Activated CD4-positive, alpha-beta T cell treated with anti-CD3 and anti-CD28 coated beads for 24 hours (primary cell): ENCODE measurements around the gene EPM2A.
A peak's percentile ranks its signal among the peaks of the same experiment; 100 is the strongest.

ENCODE experiments used
- DNase-seq, 2 donors: peaks; one replicate each; pipeline ENCODE4 v3.0.0-alpha.2; 2020; ENCODE audit warnings: low read depth in 2 of 2

Gene EPM2A

DNA sequence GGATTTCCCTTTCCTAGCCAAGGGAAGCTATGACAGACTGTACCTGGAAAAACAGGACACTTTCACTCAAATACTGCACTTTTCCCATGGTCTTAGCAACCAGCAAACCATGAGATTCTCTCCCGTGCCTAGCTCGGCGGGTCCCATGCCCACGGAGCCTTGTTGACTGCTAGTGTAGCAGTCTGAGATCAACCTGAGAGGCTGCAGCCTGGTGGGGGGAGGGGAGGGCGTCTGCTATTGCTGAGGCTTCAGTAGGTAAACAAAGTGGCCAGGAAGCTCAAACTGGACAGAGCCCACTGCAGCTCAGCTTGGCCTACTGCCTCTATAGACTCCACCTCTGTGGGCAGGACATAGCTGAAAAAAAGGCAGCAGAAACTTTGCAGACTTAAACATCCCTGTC is 61.8 kb downstream of the EPM2A start:
- no peak for DNase-seq

DNA sequence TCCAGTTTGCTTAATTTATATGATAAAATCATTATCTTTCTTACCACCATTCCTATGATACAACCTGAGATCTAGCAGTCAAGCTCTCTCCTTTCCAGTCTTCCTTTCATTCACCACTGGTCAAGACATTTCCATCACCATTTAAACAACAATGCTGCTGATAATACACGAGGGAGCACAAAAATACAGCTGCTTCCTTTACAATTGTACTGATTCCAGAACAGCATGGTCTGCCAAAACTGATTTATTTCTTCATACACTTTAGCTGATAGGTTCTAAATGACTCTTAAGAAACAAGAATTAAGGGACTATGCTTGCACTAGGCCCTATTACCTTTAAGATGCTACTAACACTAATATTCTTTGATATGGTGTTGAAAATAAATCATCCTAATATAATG is 65.0 kb downstream of the EPM2A start:
- no peak for DNase-seq

DNA sequence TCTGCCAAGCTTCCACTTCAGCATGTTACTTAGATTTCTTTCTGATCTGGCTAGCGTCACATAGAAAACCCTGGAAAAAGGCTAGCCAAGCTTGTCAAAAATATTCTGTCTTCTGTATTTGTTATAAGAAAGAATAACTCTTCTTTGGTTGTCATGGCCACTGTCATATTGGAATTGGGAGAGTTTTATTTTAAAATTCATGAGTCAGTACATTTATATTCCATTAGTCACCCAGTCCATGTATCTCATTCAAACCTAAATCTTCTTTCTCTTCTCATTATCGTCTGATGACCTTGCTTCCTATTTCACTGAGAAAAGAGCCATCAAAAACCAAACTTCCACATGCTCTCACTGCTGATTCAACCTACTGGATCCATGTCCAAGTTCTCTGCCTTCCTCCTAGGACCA is 65.7 kb downstream of the EPM2A start:
- DNase-seq, result no peak

DNA sequence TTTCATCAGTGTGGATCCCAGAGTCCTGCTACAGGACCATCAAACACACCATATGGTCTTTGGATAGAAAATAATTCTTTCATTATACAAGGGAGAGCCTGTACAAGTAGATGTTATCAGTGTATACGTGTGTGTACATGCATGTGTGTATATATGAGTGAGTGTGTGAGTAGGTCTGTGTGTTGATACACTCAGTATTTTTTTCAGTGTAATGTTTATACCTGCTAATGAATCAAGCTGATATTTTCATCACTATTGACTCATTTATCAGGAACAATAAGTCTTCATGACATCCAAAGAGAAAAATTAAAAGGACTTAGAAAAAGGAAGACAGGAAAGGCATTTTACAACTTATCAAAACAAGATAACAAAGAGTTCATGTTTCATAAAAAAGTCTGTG is 66.5 kb downstream of the EPM2A start:
- DNase-seq, result no peak

DNA sequence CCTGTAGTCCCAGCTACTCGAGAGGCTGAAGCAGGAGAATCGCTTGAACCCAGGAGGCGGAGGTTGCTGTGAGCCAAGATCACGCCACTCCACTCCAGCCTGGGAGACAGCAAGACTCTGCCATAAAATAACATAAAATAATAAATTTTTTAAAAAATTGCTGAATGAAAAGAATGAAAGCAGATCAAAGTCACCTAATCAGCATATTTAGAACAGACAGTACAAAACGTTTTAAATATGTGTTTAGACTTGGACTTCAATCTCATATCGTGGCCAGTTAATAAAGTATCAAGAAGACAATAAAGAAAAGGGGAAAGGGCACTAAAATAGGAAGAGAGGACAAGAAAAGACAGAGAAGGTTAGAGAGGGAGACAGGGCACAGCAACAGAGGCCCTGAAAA is 74.6 kb downstream of the EPM2A start:
- no peak for DNase-seq

DNA sequence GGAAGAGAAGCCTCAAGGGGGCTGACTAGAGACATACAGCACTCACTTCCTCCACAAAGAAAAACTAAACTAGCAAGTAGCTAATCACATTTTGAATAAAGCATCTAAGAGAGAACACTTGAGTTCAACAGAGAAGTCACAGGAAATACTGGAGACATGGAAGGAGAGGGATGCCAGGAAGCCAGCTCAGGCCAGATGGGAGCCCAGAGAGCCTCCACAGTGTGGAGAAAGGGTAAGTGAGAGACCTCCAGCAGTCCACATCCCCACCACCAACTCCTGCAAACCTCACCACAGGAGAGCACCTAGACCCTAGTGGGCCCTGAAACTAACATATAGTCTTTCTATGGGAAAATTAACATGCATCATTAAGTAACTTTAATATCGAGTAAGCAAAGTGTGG is 79.2 kb downstream of the EPM2A start:
- DNase-seq, result no peak

DNA sequence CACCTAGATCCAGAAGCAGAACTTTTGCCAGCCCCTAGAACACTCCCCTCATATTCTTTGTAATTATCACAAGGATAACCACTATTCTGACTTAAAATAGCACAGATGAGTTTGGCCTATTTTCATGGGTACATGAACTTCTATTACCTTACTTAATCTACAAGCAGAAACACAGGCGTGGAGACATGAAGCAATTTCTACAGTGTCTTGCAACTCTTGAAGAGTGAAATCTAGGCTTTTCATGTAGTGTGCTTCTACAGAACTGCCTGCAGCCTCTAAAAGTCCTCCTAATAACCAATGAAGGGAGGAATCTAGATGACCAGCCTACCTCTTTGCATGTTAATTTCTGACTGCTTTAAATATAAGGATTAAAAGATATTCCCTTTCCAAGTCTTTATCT is 82.7 kb downstream of the EPM2A start:
- no peak for DNase-seq

DNA sequence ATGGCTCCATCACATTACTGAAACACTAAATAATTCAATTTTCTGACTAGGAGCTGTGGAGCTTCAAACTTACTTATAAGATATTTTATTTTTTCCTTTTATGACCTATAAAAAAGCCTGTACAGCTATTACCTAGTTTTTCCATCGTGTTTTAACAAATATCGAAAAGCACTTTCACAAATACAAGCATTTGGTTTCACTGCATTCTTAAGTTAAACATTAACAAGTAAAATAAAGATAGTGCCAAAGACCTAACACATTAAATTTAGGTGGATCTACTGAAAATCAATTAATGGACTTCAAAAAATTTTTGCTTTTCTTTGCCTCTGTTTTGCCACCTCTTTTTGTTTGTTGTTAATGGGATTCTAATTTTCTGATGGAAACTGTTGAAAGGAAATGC is 83.3 kb downstream of the EPM2A start:
- DNase-seq, result no peak

DNA sequence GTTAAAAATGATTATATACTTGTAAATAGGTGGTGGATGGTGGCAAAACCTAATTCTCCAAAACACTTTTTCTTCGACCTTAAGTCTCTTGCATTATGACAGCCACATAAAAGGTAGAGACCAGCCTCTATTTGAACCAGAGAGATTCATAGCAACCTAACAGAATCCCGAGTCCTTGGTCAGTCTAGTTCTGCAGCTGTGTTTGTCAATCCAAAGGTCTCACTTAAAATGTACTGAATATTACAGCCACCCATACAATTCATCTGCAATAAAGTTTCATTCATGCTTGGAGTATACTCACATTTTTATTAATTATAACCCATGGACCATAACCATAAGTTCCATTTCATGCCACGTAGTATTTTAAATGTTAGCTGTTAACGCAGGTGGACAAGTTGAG is 87.2 kb downstream of the EPM2A start:
- no peak for DNase-seq

DNA sequence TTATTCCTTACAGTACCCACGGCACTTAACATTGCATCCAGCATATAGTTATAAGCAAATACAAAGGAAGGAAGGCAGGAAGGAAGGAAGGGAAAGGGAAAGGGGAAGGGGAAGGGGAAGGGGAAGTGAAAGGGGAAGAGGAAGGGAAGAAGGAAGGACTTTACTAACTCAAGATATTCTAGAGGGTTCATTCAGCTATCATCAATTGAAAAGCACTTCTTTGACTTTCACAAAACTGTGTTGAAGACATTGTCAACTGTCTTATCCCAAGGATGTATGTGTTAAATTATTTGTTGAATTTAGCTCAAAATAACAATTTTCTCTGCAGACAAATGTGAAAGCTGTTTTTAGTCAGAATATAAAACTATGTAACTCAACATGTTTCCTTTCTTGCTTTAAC is 87.7 kb downstream of the EPM2A start:
- no peak for DNase-seq

DNA sequence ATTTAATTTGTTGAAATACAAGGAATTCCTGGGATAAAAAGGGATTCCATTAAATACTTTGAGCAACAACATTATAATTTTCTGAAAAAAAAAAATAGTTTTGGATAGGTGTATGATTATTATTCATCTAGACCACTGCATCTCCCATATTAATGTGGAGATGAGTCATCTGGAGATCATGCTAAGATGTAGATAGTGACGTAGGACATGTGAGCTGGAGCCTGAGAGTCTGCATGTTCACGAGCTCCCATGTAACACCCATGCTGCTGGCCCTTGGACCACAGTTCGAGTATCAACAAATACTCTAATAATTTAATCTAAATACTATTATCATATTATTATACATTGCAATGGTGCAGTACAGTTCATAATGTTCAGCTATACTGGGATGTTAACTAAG is 91.6 kb downstream of the EPM2A start:
- DNase-seq, result no peak

DNA sequence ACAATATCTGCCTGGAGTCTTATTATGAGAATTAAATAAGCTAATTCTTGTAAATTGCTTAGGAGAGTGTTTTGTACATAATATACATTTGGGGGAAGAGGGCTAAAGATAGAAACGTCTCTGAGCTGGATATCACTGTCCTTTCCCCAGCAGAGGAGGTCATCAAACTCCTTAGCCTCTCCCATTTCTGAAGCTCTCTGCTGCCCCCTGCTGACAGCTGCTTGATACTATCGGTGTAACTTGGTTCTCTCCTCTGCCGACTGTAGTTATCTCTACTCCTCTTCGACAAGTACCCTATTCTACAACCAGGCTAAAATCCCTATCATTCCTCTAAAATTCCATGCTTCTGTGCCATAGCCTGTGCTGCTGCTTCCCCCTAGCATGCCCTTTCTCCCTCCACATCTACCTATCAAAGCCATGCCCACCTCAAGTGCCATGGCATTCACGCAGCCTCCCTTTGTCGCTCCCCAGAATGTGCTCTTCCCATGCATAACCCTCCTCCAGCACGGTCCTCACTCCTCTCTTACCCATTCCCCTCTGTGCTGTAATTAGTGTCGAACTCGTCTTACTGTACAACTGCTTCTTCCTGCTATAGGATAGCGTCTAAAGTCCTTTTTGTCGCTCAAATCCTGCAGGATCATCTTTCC is 101.2 kb downstream of the EPM2A start:
- DNase-seq, result peak; percentile 78 to 80

DNA sequence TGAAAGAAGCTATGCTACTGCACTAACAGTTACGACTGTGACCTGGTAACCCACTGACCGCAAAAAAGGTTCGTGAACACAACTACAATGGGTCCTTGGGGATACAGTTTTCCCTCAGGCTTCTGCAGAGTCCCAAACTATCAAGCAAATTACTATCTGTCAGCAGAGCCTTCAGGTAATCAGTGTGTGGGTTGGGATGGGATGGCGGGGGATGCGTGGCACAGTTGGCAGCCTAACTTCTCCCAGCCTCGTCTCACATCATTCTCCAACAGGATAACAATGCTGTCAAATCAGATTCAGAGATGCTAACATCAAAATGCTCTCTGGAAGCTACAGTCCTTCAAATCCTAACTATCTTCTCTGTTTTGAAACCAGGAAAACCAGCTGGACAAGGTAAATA is 102.3 kb downstream of the EPM2A start:
- no peak for DNase-seq

DNA sequence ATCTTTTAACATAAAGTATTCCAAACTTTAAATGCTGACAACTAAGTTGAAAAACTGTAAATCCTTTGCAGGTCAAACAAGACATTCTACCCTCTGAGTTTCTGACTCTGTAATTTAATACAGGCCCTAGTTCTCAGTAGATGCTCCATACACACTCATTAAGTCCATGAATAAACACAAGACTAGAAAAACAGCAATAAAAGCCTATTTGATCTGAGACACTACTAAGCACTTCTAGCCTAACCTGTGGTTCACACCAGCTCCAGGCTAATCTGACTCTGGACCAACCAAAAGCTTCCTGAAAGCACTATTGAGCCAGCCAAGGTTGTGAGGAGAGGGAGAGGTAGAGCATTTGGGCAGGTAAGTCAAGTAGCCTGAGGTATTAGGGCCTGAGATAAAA is 103.9 kb downstream of the EPM2A start:
- no peak for DNase-seq

DNA sequence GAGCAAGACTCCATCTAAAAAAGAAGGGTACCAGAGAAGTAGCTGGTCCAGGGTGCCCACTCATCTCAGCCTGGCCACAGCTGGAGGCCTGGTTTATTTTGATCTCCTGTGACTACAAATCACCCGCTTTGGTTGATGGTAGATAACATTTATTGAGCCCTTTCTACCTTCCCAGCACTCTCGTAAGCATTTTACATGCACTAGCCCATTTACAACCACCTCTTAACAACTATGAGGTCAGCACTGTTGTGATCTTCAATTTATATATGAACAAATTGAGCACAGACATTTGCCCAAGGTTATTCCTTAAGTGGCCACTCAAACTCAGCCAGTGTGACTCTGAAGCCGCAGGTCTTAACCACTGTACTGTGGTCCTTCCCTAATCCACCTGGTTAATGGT is 104.7 kb downstream of the EPM2A start:
- DNase-seq, result no peak

DNA sequence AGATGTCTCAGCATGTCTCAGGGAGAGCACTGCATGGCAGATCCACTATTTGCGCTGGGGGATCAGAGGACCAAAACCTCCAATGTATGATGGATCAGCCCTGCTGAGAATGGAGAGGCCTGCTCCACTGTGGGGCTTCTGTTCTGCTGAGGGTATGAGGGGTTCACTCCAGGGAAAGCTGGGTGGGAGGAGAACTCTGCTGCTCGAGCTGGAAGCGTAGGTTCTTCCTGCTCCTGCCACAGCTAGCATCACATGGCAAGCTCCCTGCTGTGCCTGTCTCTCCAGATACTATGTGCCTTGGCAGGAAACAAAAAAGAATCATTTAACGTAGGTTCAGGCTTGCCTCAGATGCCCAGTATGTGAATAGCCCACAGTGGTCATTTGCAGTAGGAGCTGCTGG is 105.8 kb downstream of the EPM2A start:
- DNase-seq, result no peak

DNA sequence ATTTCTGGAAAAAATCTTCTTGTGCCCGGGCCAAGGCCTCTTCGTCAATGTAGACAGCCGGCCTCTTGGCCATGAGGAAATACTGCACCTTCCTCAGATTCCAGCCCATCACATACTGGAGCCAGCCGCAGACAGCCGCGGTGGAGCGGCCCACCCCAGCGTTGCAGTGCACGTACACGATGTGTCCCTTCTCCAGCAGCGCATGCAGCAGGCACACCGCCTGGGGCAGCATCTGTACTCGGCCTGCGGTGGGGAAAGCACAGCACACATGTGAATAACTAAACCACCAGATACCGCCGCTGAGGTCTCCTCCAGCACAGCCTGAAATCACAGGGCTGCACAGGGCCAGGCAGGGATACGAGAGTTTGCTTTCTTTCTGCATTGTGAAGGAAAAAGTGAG is 107.9 kb downstream of the EPM2A start:
- DNase-seq, result no peak

DNA sequence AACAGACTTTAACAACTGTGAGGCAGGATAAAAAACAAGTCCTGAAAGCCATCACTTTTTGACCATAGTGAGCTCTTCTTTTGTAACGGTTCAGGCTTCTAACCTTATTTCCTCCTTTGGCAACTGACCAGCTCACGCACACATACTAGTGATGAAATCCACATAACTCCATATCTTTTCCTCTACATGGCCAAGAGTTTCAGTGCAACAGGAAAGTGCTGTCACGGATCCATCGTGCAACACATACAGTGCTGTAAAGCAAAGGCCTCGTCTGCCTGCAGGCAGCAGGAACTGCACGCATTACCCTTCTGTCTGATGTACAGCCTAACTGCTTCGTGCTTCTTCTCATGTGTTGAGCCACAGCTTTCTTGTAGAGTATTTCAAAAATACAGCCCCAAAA is 108.5 kb downstream of the EPM2A start:
- no peak for DNase-seq

DNA sequence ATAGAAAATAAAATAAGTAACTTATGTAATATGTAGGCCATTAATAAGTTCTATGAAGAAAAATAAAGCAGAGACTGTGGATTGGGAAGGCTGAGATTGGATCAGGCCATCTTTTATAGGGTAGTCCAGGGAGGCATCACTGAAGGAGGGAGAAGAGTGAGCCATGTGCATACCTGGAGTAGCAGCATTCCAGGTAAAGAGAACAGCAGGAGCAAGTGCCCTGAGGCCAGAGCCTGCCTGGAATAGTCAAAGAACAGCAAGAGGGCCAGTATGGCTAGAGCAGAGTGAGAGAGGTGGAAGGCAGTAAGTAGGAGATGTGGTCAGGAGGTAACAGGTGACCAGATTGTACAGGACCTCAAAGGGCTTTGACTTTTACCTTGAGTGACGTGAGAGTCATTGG is 112.1 kb downstream of the EPM2A start:
- no peak for DNase-seq

DNA sequence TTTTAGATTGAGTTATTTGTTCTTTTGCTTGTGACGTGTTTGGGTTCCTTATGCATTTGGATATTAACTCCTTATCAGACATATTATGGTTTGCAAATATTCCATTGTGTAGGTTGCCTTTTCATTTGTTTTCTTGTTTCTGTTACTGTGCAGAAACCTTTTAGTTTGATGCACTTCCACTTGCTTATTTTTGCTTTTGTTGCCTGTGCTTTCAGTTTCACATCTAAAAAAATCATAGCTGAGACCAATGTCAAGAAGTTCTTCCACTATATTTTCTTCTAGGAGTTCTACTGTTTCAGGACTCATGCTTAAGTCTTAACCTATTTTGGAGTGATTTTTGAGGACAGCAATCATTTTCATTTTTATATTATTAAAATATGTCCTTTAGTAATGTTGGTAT is 113.5 kb downstream of the EPM2A start:
- DNase-seq, result no peak

DNA sequence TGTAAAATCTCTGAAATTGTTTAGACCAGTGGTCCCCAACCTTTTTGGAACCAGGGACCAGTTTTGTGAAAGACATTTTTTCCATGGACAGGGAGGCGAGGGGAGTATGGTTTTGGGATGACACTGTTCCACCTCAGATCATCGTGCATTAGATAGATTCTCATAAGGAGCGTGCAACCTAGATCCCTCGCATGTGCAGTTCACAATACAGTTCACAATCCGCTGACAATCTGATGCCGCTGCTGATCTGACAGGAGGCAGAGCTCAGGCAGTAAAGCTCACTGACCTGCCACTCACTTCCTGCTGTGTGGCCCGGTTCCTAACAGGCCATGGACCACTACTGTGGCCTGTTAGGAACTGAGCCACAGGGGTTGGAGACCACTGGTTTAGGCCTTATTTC is 115.2 kb downstream of the EPM2A start:
- no peak for DNase-seq

DNA sequence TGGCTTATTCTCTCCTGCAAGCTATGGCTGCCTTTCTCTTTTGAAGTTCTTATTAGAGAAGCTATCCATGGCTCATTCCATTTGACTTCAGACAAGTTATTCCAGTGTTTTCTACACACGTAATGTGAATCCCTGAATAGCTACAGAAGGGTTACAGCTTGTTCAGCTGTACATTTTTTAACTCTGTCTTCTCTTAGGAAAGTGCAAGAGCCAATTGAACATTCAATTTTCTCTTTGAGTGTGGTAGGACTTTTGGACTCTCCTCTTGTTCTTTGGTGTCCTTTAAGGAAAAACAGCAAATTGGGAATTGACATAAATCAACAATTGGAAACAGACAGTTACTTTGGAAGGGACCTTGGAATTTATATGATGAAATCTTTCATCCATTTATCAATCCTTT is 125.8 kb downstream of the EPM2A start:
- no peak for DNase-seq

DNA sequence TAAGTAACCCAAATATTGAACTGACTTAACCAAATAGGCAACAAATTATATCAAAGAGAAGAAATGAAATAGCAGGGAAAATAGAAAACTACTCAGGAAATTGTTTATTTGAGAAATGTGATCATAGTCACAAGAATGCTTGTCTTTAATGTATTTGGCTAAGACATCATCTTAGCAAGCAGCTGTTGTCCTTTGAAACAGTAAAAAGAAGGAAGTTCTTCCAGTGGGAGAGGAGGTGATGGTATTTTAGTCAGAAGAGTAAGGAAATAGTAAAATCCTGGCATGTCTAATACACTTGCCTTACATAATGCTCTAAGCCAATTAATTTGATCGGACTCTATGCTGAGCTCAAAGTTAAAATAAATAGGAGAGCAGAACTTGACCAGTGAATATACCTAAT is 126.5 kb downstream of the EPM2A start:
- no peak for DNase-seq

DNA sequence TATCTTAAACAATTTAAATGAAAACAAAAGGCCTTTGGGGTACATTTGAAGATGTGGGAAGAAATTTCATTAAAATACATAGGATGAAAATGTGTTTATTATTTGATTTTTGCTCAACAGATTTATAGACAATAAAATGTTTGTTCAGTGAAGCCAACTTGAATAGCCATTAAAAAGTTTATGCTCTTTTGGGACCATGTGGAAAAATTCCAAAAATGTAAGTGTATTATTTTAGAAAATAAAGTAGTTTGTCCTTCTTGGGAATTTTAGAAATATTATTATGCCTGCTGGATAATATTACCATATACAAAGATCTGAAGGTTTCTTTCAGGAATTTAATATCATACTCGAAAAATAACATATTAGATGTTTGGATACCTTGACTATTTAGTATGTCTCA is 131.3 kb downstream of the EPM2A start:
- no peak for DNase-seq

DNA sequence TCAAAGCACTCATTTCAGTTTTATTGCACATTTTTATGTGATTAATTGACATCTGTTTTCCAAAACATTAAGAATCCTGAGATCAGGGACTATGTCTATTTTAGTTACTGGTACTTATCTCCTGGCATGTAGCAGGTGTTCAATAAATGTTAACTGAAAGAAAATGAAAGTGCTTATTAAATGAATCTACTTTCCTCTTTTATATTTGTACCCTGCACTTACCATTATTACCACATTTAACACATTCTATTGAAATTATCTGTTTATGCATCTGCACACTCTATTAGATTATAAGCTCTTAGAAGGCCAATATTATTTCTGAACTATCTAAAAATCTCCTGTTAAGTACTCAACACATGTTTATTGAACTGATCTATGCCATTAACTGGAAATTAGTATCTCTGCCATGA is 131.9 kb downstream of the EPM2A start:
- no peak for DNase-seq
